SK-N-MC (cell line): ENCODE measurements around the gene CLEC16A.
"Not testable (repeated sequence)": the region's sequence is repeated elsewhere in the genome, so short reads cannot be mapped to it uniquely, and the experiment has no call there.

Experiments used
- DNase-seq: peaks from one replicate; pipeline ENCODE4 v3.0.0-alpha.2; 2011; ENCODE audit warnings: low read depth, low spot score
- H3K27ac ChIP-seq: fragments of 200-600 bp; sonication (generic); 2 replicates; pipeline ENCODE4 v1.5.1; 2016; ENCODE audit warnings: mixed run types
- H3K36me3 ChIP-seq: fragments of 200-600 bp; sonication (generic); 2 replicates; pipeline ENCODE4 v1.6.1; 2017; ENCODE audit warnings: antibody characterized with exemption, low read length, mixed read lengths; ENCODE audit not compliant: insufficient read depth
- H3K4me3 ChIP-seq: fragments of 200-600 bp; sonication (generic); 2 replicates; pipeline ENCODE4 v1.5.1; 2016
- H3K9ac ChIP-seq: fragments of 200-600 bp; sonication (generic); 2 replicates; pipeline ENCODE4 v1.8.0; 2017; ENCODE audit warnings: mixed run types, mixed read lengths; ENCODE audit not compliant: insufficient read length
- H3K9me3 ChIP-seq: fragments of 200-600 bp; sonication (generic); 2 replicates; pipeline ENCODE4 v1.6.1; 2017; ENCODE audit warnings: low read depth, mild to moderate bottlenecking, antibody characterized with exemption, low read length, moderate library complexity, mixed read lengths
- EZH2 ChIP-seq: fragments of 200-600 bp; sonication (generic); IDR thresholded peaks from one replicate; pipeline ENCODE4 v1.6.1; 2017; ENCODE audit warnings: antibody characterized with exemption
- FOXP2 ChIP-seq: optimal IDR thresholded peaks from 2 replicates; pipeline ENCODE3; 2011; ENCODE audit warnings: mild to moderate bottlenecking, moderate library complexity; ENCODE audit not compliant: insufficient read depth; ENCODE audit errors: extremely low read length, control extremely low read depth
- POLR2AphosphoS5 ChIP-seq: IDR thresholded peaks from 2 replicates; pipeline ENCODE4 v1.6.1; 2012; ENCODE audit warnings: mild to moderate bottlenecking, low read depth, low read length, borderline replicate concordance

CLEC16A gene

GRCh38 chr16:11212798-11213196, 268.4 kb downstream of the CLEC16A start:
- DNase-seq: no peak

GRCh38 chr16:11213373-11213772, 269.0 kb downstream of the CLEC16A start:
- Histone ChIP-seq H3K9me3 (no peaks in the 10 kb centered on the region), H3K4me3 (no peak overlapping the region), H3K27ac (no peak overlapping the region), H3K9ac (no peak overlapping the region), H3K36me3 (no peaks in the 10 kb centered on the region)
- DNase-seq: no peak
- no peak for TF ChIP-seq EZH2
- no peak for TF ChIP-seq FOXP2
- no peak for TF ChIP-seq POLR2AphosphoS5

More at GRCh38 chr16:11212798-11213196, 268.4 kb downstream of the CLEC16A start:
- Histone ChIP-seq H3K4me3 (no peak overlapping the region), H3K9ac (no peak overlapping the region), H3K27ac (no peak overlapping the region), H3K9me3 (no peaks in the 10 kb centered on the region), H3K36me3 (no peaks in the 10 kb centered on the region)
- TF ChIP-seq EZH2: no peak
- TF ChIP-seq FOXP2: no peak
- TF ChIP-seq POLR2AphosphoS5: no peak

- no peak overlapping the region for H3K9ac ChIP-seq
- no peak overlapping the region for H3K4me3 ChIP-seq
- no peaks in the 10 kb centered on the region for H3K9me3 ChIP-seq
- no peaks in the 10 kb centered on the region for H3K36me3 ChIP-seq
- no peak overlapping the region for H3K27ac ChIP-seq
- no peak for DNase-seq
- TF ChIP-seq EZH2: no peak
- no peak for TF ChIP-seq FOXP2
- no peak for TF ChIP-seq POLR2AphosphoS5
These were observed 269.4 kb downstream of the CLEC16A start for GRCh38 chr16:11213799-11214198.

GRCh38 chr16:11215935-11216556, 271.7 kb downstream of the CLEC16A start:
- Histone ChIP-seq H3K9me3 (no peaks in the 10 kb centered on the region), H3K9ac (no peak overlapping the region), H3K4me3 (no peak overlapping the region), H3K27ac (no peak overlapping the region), H3K36me3 (no peaks in the 10 kb centered on the region)
- no peak for DNase-seq
- TF ChIP-seq POLR2AphosphoS5: no peak
- TF ChIP-seq FOXP2: no peak
- no peak for TF ChIP-seq EZH2

DNA sequence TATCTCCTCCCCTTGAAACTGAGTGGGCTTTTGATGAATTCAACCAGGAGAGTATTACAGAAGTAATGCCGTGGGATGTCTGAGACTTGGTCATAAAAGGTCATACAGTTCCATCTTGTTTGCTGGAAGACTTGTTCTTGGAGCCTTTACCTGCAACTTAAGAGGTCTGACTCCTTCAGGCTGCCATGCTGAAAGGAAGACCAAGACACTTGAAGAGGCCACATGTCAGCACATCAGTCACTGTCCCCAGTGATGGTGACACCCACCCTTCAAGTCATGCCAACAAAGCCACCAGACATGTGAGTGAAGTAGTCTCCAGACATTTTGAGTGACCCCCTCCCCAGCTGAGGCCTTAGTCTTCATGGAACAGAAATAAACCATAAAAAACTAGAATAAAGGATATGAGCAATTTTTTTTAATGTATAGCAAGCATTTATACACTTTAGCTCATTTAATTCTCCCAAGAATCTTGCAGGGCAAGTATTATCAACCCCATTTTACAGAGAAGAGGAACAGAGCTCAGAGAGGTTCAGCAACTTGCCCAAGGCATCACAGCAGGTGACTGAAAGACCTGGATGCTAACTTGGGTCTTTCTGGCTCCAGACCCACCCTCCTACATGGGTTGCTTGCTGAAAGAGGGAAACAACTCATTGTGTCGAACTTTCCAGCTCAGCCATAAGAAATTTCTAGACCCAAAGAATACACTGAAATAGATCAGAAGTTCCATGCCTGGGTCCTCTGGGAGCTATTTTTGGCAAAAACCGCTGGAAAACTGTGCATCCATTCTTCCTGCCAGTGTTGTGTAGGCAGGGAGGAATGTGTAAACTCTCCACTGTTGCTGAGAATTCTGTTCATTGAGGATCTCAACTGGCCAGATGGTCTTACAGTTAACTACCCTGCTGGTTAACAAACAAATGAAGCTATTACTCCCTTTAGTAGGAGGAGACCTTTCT, 273.6 kb downstream of the CLEC16A start:
- no peak for TF ChIP-seq EZH2
- TF ChIP-seq POLR2AphosphoS5: no peak
- TF ChIP-seq FOXP2: no peak
- Histone ChIP-seq H3K4me3 (no peak overlapping the region), H3K27ac (no peak overlapping the region), H3K36me3 (no peaks in the 10 kb centered on the region), H3K9me3 (no peaks in the 10 kb centered on the region), H3K9ac (no peak overlapping the region)
- DNase-seq: no peak

- no peaks in the 10 kb centered on the region for H3K9me3 ChIP-seq
- H3K4me3 ChIP-seq: no peak overlapping the region
- H3K9ac ChIP-seq: no peak overlapping the region
- no peak for DNase-seq
- TF ChIP-seq POLR2AphosphoS5 (no peak), EZH2 (no peak), FOXP2 (no peak)
- H3K27ac ChIP-seq: no peak overlapping the region
- H3K36me3 ChIP-seq: no peaks in the 10 kb centered on the region
These were observed 274.2 kb downstream of the CLEC16A start for GRCh38 chr16:11218604-11218962.

DNA sequence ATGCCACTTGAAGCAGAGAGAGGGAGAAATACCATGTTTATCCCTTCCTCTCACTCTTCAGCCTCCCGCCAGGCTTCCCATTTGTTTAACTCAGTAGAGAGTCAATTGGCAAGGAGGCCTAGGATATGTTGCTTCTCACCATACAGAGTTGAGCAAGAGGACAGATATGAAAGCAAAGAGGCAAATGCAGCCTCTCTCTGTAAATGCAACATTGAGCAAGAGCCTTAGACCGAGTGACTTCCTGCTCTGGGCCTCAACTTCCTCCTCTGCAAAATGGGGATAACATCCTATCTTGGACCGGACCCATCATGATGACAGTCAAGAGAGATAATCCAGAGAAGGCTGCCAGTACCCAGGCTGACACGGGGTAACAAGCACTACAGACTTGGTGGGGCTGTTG, 274.8 kb downstream of the CLEC16A start:
- Histone ChIP-seq H3K27ac (no peak overlapping the region), H3K36me3 (no peaks in the 10 kb centered on the region), H3K9me3 (no peaks in the 10 kb centered on the region), H3K9ac (no peak overlapping the region), H3K4me3 (no peak overlapping the region)
- DNase-seq: no peak
- no peak for TF ChIP-seq EZH2
- no peak for TF ChIP-seq POLR2AphosphoS5
- no peak for TF ChIP-seq FOXP2

GRCh38 chr16:11220507-11220906, 276.1 kb downstream of the CLEC16A start:
- H3K4me3 ChIP-seq, H3K27ac ChIP-seq, H3K9me3 ChIP-seq, DNase-seq, H3K9ac ChIP-seq, H3K36me3 ChIP-seq: not testable (repeated sequence)

GRCh38 chr16:11224096-11224893, 279.9 kb downstream of the CLEC16A start:
- H3K27ac ChIP-seq: no peak overlapping the region
- no peak for DNase-seq
- no peaks in the 10 kb centered on the region for H3K36me3 ChIP-seq
- no peak for TF ChIP-seq POLR2AphosphoS5
- TF ChIP-seq EZH2: no peak
- no peak for TF ChIP-seq FOXP2
- no peaks in the 10 kb centered on the region for H3K9me3 ChIP-seq
- H3K9ac ChIP-seq: no peak overlapping the region
- H3K4me3 ChIP-seq: no peak overlapping the region
